Lung microvascular endothelial cell (primary cell): Measurements from ENCODE around the gene FUT8. TPM values are rescaled to one million over a fixed set of nuclear protein-coding genes. Genes with fewer than 3 reads are reported as not detected.

Experiments used
- DNase-seq, 2 donors: peaks; one replicate each; pipeline versions ENCODE4 v3.0.0 to v3.0.0-alpha.2; 2010; ENCODE audit warnings: low read depth in 2 of 2
- total RNA-seq: library from RNA; depleted of rRNA; stranded (reverse); fragments of >200 nt; gene quantifications from 2 replicates; pipeline ENCODE4 v1.2.1, GENCODE V29; 2014

Gene FUT8
- total RNA-seq, 1 donor from 2014 or later, result 8.3 TPM

DNA sequence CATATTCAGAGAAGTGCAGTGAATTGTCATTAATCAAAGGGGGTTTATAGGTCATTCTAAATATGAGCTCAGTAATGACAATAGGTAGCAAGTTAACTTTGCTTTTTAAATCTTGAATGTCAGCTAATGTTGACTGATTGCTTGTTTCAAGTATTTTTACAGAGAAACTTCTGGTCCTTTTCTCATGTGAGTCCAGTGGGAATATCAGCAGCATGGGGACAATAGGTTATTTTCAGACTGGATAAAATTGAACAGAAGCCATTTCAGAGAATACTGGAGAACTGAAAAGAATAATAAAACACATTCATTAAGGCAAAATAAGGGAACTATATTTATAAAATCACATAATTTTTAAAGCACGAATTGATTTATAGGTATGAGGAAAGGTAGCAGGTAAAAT lies 78.7 kb downstream of the FUT8 start:
- DNase-seq, result no peak

DNA sequence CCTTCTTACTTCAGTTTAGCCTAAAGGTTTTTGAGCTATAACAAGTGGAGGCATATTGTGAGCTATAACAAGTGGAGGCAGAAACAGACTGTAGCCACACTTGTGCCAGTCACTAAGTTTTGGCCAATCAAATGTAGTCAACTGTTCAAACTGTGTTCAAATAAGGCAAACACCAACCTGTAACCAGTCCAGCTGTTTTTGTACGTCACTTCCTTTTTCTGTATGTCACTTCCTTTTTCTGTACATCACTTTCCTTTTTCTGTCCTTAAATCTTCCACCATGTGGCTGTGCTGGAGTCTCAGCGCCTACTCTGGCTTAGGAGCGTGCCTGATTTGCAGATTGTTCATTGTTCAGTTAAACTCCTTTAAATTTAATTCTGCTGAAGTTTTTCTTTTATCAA lies 79.7 kb downstream of the FUT8 start:
- no peak for DNase-seq

DNA sequence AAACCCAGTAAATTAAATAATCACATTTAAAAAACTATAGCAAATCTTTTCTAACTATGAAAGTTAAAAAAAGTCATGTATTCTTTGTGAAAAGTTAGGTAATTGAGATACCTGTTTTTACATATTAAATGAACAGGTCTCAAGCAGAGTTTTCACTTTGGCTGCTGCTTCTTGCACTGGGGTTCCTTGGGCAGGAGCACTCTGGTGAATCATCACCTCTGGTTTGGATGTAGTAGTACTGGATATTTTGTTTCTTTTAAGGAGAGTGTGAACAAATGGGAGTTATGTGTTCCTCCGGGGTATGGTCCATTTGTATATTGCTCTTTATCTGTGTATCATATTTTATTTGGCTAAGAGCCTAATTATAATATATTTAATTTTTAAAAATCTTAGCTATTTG lies 82.7 kb downstream of the FUT8 start:
- peak in 1 of 2 donors; percentile 16 for DNase-seq

DNA sequence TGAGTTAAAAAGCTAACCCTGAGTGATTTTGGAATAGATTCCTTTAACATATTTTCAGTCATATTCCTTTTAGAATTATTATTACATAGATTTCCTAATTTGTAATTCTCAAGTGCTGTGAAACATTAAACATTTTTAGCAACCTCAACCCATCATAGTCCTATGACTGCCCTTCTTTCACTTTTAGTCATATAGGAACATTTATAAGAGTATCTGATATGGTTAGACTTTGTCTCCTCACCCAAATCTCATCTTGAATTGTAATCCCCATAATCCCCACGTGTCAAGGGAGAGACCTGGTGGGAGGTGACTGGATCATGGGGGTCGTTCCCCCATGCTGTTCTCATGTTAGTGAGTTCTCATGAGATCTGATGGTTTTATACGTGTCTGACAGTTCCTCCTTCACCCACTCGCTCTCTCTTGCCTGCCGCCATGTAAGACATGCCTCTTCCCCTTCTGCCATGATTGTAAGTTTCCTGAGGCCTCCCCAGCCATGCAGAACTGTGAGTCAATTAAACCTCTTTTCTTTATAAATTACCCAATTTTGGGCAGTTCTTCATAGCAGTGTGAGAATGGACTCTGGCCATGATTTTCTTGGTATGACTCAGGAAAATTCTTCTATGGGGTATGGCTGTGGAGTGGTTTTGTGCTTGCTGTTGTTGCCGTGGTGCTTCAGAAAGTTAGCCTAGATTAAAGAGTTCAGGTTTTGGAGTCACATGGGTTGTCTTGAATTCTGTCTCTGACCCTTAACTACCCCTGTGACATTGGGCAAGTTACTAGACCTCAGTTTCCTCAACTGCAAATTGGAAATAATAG lies 83.9 kb downstream of the FUT8 start:
- no peak for DNase-seq

DNA sequence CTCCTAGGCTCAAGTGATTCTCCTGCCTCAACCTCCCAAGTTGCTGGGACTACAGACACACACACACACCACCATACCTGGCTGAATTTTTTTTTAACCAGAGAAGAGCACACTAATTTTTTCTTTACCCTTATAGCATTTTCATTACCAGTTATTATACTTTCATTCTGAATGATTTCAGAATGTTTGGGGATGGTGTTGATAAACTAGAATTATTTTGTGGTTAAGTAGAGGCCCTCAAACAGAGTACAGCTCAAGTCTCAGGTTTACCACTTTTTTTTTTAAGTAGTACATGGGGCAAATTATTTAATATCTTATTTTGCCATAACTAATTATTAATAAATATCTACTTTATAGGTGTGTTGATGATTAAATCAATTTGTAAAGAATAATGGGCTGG lies 86.6 kb downstream of the FUT8 start:
- no peak for DNase-seq

DNA sequence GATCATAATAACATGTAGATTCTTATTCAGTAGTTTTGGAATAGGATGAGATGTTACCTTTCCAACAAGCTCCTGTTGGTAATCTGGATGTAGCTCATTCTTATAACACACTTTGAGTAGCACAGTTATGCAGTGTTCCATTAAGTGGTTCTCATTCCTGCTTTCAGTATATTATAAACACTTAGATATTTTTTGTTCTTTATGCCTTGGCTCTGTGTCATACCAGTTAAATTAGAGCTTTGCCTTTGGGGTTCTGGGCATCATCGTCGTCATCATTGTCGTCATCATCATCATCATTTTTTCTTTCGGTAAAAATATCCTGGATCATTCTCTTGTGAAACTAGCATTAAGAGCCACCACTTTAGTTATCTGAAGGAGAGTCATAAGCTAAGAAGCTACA lies 87.5 kb downstream of the FUT8 start:
- DNase-seq, result no peak

DNA sequence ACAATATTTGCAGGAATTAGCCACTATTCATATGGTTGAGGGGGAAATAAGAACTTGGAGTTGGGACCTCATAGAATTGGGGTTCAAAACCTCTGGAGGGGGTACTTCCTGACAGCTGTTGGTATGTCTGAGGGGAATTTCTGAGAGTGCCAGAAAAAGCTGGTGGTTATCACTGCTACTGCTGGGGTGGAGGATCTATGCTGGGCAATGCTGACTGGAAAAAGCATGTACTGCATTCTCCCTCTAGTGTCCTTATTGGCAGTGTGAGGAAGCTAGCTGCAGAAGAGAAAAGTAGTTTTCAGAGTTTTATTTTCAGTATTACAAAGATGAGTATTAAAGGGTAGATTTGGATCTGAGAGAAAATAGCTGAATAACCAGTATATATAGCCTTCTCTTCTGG lies 88.8 kb downstream of the FUT8 start:
- no peak for DNase-seq

DNA sequence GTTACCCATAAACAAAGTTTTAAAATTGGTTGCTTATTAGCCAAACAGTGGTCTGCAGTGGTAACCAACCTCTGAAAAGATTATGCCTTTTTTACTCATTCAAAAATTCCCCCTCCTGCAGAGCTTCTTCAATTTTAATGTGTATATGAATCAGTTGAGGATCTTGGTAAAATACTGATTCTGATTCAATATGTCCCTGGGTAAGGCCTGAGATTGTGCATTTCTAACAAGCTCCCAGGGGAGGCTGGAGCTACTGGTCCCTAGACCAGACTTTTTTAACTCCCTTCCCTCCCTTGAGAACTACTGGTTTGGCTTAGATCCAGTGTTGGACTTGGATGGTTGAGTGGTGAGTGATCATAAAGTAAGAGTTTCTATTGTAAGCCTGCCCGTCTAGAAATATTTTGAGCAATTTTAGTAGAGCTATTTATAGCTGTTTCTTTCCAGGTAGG lies 90.2 kb downstream of the FUT8 start:
- DNase-seq, result peak in 1 of 2 donors; percentile 51

DNA sequence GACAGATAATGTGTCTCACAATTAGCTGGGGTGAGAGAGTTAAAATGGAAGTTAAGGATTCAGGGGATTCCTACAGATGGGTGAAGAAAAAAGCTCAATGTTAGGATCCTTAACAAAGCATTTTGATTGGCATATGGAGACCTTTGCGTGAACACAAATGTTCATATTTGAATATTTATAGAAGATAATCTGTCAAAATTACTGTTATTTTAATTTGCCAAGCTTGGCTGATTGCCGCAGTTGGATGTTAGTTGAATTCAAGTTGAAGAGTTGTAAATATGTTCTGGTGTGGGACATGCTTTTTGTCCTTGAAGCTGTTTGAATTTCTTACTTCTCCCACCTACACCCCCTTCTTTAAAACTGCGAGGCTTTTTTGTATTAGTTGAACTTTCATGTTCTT lies 91.2 kb downstream of the FUT8 start:
- DNase-seq, result no peak

DNA sequence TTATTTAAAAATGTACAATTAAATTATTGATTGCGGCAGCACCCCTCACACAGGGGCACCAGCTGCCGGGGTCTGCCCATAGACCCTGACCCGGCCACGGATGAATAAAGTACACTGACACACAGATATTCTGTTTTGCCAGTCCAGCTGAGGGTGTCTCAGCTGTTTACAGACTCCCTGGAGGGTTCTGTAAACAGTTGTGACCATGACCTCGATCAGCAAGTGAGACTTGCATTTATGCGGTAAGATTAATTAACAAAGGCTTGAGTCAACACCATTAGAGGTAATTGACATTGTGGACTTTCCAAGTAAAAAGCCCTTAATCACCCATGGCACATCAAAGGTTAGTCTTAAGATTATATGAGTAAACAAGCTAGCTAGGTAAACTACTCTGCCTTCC lies 94.3 kb downstream of the FUT8 start:
- no peak for DNase-seq

DNA sequence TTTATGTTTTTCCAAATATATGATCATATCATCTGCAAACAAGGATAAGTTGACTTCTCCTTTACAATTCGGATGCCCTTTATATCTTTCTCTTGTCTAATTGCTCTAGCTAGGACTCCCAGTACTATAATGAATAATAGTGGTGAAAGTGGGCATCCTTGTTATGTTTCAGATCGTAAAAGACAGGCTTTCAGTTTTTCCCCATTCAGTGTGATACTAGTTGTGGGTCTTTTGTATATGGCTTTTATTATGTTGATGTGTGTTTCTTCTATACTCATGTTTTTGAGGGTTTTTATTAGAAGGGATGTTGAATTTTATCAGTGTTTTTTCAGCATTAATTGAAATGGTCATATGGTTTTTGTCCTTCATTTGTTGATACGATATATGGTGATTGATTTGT lies 97.3 kb downstream of the FUT8 start:
- DNase-seq, result no peak

DNA sequence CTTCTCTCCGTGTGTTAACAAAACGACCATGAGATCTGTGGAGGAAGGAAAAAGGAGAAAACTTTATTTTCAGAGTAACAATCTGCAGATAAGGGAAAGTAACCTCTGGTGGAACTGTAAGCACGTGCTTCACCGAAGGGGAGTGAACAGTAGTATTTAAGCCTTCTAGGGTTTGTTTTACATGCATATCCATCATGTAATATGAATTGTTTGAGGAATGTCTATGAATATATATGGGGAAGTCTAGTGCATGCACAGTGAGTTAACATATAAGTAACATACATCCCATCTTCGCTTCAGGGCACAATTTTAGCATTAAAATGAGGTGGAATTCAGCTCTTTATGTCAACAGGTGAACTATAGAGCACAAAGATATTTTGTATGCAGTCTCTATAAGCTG lies 101.1 kb downstream of the FUT8 start:
- no peak for DNase-seq

DNA sequence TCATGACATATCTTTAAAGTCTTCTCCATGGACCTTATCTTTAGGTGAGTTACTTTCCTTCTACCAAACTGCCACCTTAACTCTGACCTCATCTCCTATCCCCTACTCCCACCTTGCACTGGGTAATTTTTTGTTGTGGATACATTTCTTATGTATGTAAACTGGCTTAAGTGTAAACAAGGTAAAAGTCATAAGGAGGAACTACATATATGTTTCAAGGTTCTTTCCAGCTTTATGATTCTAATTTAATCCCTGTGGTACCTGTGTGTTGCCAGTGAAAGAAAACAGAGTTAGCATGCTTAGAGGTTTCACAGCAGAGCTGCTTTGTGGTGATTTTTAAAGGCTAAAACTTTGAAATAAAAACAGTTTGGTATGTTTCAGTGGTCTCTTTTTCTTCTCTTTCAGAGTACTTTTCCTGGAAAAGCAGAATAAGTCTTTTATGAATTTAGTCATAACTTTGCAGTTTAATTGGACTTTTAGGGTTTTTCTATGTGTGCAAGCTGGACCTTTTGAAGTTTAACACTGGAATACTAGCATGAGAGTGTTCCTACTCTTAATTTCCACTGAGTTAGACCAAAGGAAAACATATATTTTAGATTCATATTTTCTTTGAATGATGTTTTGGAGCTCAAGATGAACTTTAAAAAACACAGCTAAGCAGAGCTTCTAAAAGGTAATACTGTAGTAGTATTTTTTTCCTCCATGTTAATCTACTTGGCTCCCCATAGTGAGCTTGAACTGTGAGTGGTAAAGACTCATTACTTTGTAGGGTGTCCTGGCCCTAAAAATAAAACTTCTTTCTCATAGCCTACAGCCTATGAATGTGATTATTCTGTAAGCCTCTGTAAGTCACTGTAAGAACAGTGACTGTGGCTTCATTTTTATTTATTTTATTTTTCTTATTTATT lies 105.4 kb downstream of the FUT8 start:
- no peak for DNase-seq

DNA sequence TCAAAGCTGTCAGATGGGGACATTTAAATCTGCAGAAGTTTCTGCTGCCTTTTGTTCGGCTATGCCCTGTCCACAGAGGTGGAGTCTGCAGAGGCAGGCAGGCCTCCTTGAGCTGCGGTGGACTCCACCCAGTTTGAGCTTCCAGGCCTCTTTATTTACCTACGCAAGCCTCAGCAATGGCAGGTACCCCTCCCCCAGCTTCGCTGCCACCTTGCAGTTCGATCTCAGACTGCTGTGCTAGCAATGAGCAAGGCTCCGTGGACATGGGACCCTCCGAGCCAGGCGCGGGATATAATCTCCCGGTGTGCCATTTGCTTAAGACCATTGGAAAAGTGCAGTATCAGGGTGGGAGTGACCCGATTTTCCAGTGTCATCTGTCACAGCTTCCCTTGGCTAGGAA lies 115.5 kb downstream of the FUT8 start:
- no peak for DNase-seq

DNA sequence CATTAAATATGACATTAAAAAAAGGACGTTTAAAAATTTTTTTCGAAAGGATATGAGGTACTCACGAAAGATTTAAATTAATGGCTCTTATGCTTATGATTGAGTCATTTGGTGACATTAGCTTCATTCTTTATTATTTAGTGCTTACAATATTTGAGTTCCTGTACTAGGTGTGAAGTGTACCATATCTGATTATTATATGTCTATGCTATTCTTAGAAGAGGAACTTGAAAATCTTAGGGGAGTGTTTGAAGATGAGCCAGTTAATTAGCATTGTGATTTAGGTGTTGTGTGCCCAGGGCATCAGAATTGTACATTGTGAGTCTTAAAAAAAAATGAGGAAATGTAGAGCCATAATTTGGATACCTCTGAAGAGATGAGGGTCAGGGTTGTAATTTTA lies 118.6 kb downstream of the FUT8 start:
- no peak for DNase-seq

DNA sequence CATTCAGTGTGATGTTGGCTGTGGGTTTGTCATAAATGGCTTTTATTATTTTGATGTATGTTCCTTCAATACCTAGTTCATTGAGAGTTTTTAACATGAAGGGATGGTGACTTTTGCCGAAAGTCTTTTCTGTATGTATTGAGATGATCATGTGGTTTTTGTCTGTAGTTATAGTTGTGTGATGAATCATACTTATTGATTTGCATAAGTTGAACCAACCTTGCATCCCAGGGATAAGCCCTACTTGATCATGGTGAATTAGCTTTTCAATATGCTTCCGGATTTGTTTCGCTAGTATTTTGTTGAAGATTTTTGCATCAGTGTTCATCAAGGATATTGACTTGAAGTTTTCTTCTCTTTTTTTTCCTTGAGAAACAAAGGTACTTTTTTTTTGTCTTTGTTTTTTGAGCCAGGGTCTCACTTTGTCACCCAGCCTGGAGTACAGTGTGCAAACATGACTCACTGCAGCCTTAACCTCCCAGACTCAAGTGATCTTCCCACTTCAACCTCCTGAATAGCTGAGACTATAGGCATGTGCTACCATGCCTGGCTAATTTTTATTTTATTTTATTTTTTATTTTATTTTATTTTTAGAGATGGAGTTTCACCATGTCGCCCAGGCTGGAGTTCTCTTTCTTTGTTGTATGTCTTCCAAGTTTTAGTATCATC lies 121.3 kb downstream of the FUT8 start:
- DNase-seq, result no peak

DNA sequence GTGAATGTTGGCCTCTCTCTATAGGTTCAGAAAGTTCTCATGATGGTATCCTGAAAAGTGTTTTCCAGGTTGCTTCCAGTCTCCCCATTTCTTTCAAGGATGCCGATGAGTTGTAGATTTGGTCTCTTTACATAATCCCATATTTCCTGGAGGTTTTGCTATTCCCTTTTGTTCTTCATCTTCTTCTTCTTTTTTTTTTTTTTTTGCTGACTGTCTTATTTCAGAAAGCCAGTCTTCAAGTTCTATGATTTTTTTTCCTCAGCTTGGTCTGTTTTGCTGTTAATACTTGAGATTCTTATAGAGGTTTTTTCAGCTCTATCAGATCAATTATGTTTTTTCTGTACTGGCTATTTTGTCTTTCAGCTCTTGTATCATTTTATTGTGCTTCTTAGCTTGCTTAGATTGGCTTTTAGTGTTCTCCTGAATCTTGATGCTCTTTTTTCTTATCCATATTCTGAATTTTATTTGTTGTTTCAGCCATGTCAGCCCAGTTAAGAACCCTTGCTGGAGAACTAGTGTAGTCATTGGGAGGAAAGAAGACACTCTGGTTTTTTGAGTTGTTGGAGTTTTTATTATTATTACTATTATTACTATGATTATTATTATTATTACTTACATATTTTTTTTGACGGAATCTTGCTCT lies 124.4 kb downstream of the FUT8 start:
- DNase-seq, result no peak

DNA sequence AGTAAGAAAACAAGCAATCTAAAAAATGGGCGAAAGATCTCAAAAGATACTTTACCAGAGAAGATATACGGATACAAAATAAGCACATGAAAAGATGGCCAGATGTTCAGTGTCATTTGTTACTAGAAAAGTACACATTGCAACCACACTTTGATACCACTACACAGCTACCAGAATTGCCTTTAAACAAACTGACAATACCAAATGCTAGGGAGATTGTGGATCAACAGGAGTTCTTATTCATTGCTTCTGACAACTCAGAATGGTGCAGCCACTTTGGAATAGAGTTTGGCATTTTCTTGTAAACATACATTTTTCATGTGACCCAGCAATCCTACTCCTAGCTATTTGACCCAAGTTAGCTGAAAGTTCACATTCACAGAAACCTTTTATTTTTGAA lies 136.3 kb downstream of the FUT8 start:
- no peak for DNase-seq

DNA sequence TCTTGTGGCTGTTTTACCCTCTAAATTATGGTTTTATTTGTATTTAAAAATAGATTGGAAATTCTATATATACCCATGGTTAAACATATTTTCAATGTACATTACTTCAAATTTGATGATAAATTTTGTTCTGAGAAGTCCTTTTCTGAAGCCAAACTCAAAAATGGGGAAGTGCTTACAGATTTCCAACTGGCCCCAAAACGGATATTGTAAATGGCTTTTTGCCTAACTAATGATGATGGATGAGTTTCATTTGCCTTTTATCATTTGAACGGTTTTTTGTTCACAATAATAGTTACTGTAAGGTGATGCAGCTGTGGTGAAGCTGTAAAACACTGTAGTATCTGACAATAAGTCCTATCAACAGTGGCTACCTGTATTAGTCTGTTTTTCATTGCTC lies 136.9 kb downstream of the FUT8 start:
- DNase-seq, result no peak

DNA sequence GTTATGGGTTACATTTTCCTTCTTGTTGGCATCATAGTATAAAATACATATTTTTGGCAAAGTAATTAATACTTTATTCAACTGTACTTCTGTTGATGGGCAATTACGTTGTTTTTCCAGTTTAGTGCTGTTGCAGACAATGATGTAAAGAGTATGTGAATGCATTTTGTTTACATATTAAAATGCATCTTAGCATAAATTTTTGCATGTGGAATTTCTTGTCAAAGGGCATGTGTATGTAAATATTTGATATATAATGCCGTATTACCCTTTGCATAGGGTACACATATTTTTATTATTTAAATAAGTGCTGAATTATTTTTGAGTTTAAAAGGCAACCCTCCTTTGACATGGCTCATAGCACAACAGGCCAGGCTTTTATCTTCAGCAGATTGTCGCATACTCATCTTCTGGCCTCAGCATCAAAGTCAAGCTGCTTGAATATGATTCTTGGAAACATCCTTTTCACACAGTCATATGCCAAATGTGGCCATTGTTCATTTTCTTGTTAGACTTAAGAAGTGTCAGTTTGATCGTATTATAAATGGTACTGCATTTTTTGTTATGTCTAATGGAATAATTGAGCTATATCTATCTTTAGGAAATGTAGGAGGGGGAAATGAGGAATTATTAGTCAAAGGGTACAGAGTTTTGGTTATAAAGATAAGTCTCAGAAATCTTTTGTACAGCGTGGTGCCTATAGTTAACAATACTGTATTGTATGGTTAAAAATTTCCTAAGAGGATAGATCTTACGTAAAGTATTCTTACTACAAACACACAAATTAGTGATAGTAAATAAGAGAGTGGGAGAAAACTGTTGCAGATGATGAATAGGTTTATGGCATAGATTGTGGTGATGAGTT lies 138.5 kb downstream of the FUT8 start:
- DNase-seq, result no peak

DNA sequence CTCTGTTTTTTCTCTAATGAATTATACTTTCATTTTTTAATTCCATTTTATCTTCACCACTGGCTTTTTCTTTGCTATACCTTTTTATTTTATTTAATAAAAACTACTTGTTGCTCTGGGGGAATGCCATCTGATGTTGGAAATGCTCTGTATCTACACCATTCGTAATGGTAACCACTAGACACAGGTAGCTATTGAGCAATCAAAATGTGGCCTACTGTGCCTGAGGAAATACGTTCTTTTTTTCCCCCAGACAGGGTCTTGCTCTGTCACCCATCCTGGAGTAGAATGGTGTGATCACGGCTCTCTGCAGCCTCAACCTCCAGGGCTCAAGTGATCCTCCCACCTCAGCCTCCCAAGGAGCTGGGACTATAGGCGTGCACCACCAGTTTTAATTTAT lies 140.2 kb downstream of the FUT8 start:
- no peak for DNase-seq
